ENCODE results near the gene KRT83.

KRT83 gene

DNA sequence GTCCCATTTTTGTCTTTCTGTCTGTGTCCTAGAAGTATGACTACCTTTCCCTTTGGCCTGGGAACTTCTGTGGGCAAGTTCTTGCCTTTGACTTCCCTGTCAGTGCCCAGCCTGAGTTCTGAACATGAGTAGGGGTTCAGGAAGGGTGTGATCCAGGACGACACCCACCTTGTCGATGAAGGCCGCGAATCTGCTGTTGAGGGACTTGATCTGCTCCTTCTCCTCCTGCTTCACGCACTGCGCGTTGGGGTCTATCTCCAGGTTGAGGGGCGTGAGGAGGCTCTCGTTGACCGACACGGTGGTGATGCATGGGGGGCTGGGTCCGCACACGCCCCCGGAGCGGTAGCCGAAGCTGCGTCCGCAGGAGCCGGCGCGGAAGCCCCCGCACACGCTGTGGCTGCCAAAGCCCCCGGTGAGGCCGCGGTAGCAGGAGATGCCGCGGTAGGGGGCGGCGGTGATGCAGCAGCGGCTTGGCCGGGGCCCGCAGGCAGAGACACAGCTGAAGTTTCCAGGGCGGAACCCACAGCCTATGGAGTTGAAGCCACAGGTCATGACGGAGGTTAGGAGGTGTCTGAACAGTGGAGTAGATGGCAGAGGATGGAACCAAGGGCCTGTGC, at the start of gene KRT83:
Gene KRT83 (minus strand): TSS at position 615 of the 617 bp plus-strand sequence. CDS start 63 bp downstream, at position 552.
- DNase-seq = no peak

DNA sequence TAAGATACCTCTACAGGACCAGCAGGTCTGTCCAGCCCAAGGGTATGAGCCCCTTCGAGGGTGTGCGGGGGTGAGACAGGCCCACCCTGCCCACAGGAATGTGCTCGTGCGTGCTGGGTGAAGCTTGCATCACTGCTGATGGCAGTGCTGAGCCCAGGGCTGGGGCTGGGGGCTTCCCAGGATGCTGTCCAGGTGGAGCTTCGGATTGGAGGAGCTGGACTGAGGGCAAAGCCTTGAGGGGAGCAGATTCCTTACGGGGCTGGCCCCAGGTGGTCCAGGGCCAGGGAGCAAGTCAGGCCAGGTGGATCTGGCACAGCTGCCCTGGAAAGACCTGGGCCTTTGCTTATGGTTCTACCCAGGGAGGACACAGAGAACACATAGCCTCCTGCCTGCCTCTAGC, 48.6 kb upstream of the KRT83 start:
- no peak for DNase-seq

DNA sequence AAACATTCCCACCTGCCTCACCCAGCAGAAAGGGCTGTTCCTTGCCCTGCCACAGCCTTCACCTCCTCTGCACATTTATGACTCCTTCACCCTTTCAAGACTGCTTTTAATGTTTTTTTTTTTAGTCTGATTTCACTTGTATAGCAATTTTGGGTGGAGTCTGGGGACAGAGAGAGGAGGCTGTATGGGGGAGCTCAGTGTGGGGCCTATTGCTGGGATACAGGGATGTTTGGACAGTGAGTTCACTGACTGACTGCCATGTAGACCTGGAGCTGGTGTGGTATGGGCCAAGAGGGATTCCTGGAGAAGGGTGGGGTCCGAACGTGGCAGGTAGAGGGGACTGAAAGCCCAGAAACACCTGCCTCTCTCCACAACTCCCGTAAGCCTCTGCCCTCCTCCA, 48.0 kb upstream of the KRT83 start:
- DNase-seq = no peak

DNA sequence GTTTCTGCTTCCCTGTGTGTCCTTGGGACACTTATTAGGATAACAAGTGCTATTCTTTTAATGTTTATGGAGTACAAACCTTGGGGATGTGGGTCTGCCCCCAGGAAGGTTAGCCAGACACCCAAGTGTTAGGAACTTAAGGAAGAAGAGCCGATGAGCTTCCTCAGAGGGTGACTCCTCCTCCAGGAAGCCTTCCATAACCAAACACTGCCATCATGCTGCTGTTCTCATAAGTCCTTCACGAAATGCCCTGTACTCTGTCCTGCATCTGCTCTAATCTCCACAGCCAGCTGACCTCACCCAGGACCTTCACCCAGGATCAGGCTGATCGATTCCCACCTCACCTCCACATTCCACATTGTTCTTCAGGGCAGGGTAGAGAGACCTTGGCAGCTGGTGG, 47.3 kb upstream of the KRT83 start:
- no peak for DNase-seq

DNA sequence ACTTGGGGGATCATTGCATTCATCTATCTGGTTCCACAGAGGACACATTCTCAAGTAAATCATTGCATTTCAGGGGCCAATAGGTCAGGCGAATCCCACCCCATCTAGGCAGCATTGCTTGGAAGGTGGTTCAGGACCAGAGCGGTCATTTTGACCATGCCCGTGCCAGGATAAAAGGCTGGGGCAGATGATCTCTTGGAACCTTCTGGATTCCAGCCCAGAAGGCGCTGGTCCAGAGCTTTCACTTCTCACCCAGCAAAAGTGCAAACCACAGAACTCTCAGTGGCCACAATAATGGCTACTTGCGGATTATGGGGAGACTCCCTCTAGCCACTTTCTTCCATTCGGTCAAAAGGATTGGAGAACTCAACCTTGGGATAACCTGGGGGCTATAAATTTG, 46.7 kb upstream of the KRT83 start:
- DNase-seq = no peak

DNA sequence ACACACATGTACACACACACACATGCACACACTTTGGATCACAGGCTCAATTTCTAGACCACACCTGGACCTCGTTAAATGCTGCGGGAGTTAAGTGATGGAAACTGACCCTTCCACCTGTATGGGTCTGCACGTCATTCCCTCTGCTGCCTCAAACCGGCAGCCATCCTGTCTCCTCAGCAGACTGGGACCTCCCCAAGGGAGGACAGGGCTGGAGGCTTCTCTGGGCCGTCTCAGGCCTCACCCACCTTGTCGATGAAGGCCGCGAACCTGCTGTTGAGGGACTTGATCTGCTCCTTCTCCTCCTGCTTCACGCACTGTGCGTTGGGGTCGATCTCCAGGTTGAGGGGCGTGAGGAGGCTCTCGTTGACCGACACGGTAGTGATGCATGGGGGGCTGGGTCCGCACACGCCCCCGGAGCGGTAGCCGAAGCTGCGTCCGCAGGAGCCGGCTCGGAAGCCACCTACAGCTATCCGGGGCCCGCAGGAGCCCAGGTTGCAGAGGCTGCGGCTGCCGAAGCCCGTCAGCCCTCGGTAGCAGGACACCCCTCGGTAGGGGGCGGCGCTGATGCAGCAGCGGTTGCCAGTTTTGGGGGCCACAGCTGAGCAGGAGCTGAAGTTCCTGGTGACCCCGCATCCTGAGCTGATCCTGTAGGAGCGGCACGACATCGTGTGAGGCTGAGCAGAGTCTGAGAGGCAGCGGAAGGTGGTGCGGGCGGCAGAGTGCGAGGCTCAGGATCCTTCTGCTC, 45.7 kb upstream of the KRT83 start, which contains the start of gene KRT85:
Gene KRT85 (minus strand): TSS at position 744 of the 748 bp plus-strand sequence. CDS start 76 bp downstream, at position 668.
- no peak for DNase-seq

DNA sequence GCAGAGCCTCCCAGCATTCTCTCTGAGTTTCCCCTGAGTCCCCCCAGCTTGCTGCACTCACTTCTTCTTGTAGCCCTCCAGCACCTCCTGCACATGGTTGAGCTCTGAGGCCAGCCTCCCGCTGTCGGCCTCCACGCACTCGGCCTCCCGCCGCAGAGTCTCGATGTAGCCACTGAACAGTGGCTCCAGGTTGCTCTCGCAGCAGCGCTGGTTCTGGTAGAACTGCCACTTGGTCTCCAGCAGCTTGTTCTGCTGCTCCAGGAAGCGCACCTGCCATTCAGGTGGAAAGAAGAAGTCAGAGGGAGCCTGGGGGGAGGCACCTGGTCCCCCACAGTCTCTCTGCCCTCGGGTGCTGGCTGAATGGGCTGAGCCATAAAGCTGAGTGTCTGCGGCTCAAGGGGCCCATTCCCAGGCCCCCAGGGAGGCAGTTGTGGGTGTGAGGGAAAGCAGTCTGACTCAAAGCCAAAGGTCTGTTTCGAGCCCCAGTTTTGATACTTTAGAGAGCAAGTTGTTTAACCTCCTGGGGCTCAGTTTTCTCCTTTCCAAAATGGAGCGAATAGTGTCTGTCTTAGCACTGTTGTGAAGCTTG, 43.8 kb upstream of the KRT83 start:
- DNase-seq = no peak

DNA sequence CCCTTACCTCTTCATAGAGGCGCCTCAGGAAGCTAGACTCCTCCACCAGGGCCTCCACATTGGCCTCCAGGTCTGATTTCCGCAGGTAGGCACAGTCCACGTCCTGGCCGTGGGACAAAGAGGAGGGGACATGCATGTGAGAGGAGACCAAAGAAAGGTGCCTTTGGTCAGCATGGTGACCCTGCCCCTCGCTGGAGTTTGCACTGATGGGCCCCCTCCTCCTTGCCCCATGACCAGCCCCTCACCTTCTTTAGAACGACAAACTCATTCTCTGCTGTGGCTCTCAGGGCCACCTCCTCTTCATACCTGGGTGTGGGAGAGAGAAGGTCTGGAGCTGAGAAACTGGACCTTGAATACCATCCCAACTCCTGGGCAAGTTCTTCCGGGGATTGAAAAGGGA, 42.9 kb upstream of the KRT83 start:
- no peak for DNase-seq

DNA sequence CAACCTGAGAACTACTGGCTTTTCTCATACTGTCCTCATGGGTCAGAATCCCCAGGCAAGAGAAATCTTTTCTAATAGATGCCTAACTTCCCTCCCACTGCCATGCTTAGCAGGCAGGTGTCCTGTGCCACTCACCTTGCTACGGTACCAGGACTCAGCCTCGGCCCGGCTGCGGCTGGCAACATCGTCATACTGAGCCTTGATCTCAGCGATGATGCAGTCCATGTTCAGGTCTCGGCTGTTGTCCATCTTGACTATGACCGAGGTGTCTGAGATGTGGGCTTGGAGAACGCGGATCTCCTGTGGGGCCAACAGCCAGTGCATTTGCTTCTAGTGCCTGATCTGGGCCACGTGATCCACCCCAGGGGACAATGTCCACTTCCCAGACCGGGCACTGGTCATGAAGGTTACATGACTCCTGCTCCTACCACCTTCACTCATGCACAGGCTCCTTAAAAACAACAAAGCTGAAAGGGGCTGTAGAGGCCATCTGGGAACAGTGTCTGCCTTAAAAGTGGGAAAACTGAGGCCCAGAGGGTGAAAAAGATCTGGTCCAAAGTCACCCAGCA, 42.0 kb upstream of the KRT83 start:
- DNase-seq = no peak

DNA sequence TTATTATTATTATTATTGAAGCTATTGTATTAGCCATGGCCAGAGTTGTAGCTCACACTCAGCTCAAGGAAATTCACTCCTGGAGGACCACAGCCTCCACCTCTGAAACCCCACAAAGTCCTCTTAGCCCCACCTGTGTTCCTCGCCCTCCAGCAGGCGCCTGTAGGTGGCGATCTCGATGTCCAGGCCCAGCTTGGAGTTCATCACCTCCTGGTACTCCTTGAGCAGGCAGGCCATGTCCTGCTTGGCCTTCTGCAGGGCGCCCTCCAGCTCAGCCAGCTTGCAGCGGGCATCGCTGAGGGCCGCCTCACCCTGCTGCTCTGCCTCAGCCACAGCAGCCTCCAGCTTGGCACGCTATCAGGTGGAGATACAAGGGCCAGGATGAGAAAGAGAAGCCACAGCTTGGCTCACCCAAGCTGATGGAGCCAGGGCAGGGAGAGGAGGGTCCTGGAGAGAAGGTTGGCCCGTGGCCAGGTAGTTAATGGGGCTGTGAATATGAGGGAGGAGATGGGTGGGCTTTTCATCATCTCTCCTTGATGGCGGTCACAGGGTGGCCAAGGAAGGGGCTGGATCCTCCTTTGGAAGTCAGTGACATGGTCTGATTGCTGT, 41.0 kb upstream of the KRT83 start:
- DNase-seq = no peak

DNA sequence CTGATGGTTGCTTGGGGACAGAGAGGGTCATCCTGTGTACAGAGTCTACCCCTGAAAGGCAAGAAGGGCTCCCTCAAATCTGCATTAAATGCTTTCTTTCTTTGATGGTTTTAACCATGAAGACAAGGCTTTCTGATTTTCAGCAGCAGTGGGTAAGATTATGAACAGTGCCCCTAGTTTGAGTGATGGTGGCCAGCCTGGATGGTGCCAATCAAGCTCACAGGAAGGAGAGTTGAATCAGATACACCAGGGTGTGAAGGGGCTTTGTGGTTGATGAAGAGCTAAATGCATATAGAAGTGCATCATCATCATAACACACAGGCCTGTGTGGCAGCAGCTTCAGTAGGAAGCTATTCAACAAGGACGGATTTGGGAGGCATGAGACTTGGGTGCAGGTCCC, 40.4 kb upstream of the KRT83 start:
- DNase-seq = no peak

DNA sequence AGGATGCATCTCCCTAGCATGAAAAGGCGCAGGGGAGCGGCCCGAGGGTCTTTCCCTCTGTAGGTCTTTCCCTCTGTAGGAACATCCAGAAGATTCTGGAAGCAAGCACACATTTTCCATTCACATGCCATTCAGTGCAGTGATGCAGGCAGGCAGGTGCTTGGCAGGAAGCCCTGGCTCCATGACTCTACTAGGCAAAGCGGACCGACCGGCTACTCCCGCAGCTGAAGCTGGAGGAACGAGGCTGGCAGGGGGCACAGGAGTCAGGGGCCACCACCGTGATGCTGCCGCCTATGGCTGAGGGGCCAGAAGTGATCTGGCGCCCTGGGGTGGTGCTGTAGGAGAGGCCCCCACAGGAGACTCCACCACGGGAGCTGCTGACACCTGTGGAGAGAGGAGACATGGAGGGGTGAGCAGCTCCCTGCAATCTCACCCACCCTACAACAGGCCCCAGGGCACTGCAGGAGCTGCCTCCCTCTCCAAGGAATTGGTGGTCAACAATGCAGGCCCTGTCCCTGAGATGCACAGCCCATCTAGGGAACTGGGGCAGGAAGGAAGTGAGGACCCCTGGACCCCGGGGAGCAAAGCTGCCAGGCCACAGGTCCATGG, 39.6 kb upstream of the KRT83 start:
- no peak for DNase-seq

DNA sequence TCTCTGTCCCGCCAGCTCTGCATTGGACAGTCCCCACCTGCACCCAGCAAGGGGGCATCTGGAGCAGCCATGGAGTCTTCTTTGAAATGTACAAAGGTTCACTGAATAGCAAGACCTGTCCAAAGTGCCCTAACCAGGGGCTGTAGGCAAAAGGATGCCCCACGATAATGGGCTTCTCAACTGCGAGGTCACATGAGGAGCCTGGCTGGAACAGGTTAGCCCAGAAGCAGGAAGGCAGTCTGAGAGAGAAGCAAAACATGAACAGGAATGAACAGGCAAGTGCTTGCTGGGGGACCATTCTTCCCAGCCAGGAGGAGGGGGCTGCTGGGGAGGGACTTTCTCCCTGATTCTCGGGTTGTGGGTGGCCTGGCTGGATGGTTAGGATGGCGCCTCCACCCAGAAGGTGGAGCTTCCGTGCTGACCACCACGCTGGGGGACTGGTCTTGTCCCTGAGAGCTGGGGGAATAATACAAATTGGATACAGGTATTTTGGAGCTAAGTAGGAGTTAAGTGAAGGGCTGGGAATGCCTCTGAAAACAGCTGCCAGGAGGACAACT, 39.0 kb upstream of the KRT83 start:
- no peak for DNase-seq

DNA sequence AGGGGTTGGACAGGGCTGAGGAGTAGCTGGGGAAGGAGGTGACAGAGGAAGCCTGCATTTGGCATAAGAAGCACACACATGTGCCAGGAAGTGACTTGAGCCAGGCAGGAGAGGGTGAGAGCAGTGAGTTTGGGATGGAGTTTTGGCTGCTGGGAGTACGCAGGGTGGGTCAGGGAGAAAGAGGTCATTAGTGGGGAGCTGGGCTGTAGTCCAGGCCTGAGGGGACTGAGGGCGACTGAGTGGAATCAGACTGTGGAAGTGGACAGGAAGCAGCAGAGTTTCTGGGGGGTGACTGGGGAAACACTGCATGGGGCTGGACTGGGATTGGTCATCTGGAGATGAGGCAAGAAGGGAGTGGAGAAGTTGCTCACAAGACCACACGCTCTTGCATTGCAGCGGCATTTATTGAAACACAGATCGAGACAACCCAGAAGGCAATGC, 38.4 kb upstream of the KRT83 start:
- no peak for DNase-seq

DNA sequence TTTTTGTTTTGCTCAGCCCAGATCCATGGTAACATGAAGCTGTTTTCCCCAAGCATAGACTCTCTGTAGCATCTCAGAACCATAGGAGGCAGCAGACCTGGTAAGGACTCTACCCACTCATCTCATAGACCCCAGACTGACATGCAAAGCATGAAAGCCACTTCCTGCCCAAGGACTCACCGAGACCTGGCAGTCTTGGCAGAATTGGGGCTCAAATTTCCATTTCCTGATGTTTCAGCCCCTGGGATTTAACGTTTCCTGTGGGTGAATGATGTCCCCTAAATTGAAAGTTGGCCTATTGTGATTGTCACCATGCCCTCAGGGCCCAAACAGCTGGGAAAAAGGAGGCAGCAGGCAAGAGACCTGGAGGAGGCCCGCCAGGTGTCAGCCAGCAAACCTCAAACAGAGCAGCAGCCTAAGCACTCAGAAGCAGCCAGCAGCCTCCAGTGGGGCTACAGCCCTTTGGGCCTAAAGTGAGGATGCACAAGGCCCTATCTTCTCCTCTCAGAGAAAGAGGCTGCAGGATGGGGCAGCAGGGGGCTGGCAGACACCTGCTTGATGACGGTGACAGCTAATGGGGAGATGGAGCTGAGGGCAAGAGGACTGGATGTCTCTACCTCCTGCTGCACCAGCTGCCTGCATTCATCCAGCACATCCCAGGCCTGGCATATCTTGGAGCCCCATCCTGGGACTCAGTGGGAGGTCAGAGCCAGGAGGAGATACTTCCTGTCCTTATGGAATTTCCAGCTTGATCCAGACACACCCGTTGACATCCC, 37.6 kb upstream of the KRT83 start:
- DNase-seq = no peak

DNA sequence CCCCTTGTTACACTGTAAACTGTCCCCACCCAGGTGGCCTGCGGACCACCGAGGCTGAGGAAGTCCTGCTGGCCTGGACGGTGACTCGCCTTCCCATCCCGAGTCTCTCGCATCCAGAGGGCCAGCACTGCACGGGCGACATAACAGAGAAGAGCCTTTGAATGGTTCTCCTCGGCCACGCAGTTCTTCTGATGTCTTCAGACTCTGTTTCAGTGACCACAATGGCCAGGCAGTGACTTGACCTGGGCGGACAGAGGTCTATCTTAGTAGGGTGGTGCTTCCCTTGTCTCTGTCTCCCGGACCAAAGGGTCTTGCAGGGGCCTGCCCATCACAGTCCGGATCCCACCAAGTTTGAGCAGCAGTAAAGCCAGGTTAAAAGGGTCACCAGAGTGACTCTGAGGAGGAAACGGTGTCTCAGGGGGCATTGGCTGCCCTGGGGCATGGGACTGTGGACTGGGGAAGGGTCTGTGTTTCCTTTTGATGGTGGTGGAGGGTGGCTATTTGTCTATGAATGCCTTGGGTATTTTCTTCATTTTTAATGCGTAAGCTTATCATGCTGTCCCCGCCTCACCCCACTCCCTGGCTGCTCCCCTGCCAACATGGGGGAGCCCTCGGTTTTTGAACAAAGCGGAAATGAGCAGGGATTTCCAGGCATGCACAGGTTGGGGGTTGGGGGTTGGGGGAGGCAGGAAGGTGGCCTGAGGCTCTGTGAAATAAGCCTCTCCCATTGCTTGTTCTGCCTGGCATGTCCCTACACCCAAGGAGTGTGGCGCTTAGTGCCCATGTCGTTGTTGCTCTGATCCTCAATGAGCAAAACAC, 35.8 kb upstream of the KRT83 start:
- DNase-seq = no peak

DNA sequence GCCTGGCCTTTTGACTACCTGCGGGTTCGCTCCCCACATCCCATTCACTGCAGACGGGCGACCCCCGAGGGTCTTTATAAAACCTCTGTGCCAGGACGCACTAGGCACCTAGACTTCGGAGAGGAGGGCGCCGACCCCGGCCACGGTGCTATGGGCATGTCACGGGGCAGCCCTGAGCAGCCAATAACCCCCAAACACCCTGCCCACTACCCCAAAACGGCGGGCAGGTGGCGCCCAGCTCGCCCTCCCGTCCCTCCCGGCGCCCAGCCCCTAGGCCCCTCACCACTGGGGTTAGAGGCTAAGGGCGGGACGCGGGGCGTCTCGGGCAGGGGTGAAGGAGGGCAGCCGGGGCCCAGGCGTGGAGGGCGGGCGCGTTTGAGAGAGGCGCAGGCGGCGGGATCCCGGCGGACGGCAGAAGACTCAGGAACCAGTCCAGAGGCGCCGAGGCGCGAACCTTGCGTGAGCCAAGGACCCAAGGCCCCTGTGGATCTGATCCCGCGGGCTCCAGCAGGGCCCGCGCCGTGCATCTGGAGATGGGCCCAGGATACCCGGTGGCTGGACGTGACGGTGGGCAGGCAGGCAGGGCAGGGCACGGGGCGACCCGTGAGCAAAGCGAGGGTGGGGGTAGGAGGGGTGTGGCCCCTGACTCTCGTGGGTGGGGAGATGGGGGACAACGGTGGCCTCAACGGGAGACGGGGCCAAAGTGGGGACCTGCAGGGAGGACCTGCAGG, 35.0 kb upstream of the KRT83 start:
- no peak for DNase-seq

DNA sequence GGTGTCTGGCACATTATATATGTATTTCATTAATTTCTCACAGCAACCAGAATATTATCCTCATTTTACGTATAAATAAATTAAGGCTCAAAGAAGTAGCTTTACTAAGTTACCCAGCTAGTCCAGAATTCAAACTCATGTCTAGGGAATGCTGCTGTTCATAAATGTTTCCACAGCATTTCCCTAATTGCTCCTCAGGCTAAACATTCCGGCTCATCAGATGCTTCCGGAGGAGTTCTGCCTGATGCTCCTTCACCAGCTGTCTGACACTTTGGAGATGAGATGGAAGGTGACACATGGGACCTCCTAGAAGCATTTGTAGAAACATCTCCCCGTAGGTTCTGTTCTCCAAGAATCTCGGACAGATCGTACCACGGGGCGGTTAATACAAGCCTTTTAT, 34.0 kb upstream of the KRT83 start:
- DNase-seq = no peak

DNA sequence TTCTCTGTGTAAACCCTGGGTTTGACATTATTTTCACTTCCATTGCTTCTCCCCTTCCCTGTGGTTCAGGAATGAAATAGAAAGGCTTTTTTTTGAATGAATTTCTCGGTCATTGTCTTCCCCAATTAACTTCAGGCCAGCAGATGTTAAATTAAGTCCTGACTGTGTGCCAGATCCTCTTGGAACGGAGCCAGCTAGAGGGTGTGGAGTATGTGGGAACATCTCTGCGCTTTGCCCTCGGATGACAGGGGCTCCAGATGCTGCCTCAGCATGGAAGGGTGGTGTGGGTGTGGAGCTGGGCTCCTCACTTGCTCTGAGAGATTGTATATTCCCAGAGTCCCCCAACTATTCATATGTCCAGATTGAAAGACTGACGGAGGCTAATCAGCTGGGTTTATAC, 33.0 kb upstream of the KRT83 start:
- no peak for DNase-seq

DNA sequence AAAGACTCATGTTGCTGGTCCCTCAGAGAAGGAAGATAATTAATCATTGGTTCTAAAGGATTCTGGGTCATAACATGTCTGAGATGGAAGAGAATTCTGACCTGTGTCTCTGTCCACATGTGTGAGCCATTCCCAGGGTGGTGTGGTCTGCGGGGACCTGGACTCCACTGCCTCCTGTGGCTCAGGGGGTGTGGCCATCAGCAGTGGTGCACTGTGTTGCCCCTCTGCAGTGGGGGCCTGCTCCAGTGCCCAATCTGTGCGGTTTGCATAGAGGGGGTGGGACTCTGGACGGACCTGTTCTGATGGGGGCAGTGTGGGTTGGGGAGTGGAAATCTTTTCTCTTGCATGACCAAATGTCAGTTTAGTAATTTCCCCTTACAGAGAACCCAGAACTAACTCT, 32.6 kb upstream of the KRT83 start:
- no peak for DNase-seq

Data from NCI-H774 (cell line).